Pulmonary artery endothelial cell (primary cell): ENCODE data around the gene LRP1. TPM values are rescaled to one million over a fixed set of nuclear protein-coding genes. Genes with fewer than 3 reads are reported as not detected.

Experiments used
- DNase-seq: peaks from one replicate; pipeline ENCODE4 v3.0.0-alpha.2; 2011; ENCODE audit warnings: low read depth, low spot score
- total RNA-seq: library from RNA; depleted of rRNA; stranded (reverse); fragments of >200 nt; gene quantifications from 2 replicates; pipeline ENCODE4 v1.2.3, GENCODE V29; 2014

The LRP1 gene
- total RNA-seq, 1 donor from 2014 or later: 4.6 TPM

GRCh38 chr12:57154076-57154475 is 25.8 kb downstream of the LRP1 start:
- DNase-seq: no peak

- DNase-seq: no peak
These were observed 26.6 kb downstream of the LRP1 start for GRCh38 chr12:57154804-57155434.

- DNase-seq: no peak
These were observed 28.6 kb downstream of the LRP1 start for GRCh38 chr12:57156701-57157403.

- DNase-seq: no peak
These were observed 29.4 kb downstream of the LRP1 start for GRCh38 chr12:57157588-57158173.

- no peak for DNase-seq
These were observed 29.9 kb downstream of the LRP1 start for GRCh38 chr12:57158186-57158585.

- DNase-seq: no peak
These were observed 30.4 kb downstream of the LRP1 start for GRCh38 chr12:57158665-57159064.

GRCh38 chr12:57159311-57159710 is 31.0 kb downstream of the LRP1 start:
- no peak for DNase-seq

GRCh38 chr12:57160040-57160439 is 31.8 kb downstream of the LRP1 start:
- DNase-seq: no peak

- DNase-seq: no peak
These were observed 32.5 kb downstream of the LRP1 start for GRCh38 chr12:57160741-57161140.

GRCh38 chr12:57161491-57161890 is 33.2 kb downstream of the LRP1 start:
- DNase-seq: no peak

GRCh38 chr12:57162553-57163125 is 34.4 kb downstream of the LRP1 start:
- no peak for DNase-seq

- DNase-seq: no peak
These were observed 36.2 kb downstream of the LRP1 start for GRCh38 chr12:57164454-57164853.

- no peak for DNase-seq
These were observed 36.8 kb downstream of the LRP1 start for GRCh38 chr12:57164966-57165625.

GRCh38 chr12:57165741-57166140 is 37.5 kb downstream of the LRP1 start:
- DNase-seq: no peak

GRCh38 chr12:57166971-57167371 is 38.7 kb downstream of the LRP1 start:
- DNase-seq: no peak

GRCh38 chr12:57168058-57168457 is 39.8 kb downstream of the LRP1 start:
- no peak for DNase-seq

GRCh38 chr12:57169046-57169795 is 40.9 kb downstream of the LRP1 start:
- no peak for DNase-seq

GRCh38 chr12:57169969-57170368 is 41.7 kb downstream of the LRP1 start:
- no peak for DNase-seq

GRCh38 chr12:57170408-57170807 is 42.1 kb downstream of the LRP1 start:
- no peak for DNase-seq

GRCh38 chr12:57170927-57171326 is 42.6 kb downstream of the LRP1 start:
- DNase-seq: no peak

- DNase-seq: no peak
These were observed 43.4 kb downstream of the LRP1 start for GRCh38 chr12:57171668-57172067.
